RWPE2 (cell line): ENCODE results near the gene KIRREL3.

ENCODE experiments used
- ATAC-seq: fragments of 200-7000 bp; cut with Tn5 transposase; 3 replicates; pipeline ENCODE4 v1.9.1; 2021; ENCODE audit warnings: low read depth
- DNase-seq: peaks from one replicate; pipeline ENCODE4 v3.0.0-alpha.2; 2020; ENCODE audit warnings: low spot score
- H3K27ac ChIP-seq: fragments of 450-650 bp; 2 replicates; pipeline ENCODE4 v1.5.1; 2017; ENCODE audit warnings: mild to moderate bottlenecking; ENCODE audit not compliant: poor library complexity, severe bottlenecking
- H3K27me3 ChIP-seq: fragments of 250-450 bp; sonication (Bioruptor Pico); 2 replicates; pipeline ENCODE4 v1.5.1; 2021; ENCODE audit warnings: mild to moderate bottlenecking, moderate library complexity; ENCODE audit not compliant: insufficient read depth, poor library complexity, severe bottlenecking
- H3K36me3 ChIP-seq: fragments of 250-450 bp; sonication (Bioruptor Pico); 2 replicates; pipeline ENCODE4 v1.5.1; 2020; ENCODE audit warnings: low read depth, mild to moderate bottlenecking, moderate library complexity
- H3K4me1 ChIP-seq: fragments of 250-450 bp; sonication (Bioruptor Pico); 2 replicates; pipeline ENCODE4 v1.5.1; 2021; ENCODE audit warnings: mild to moderate bottlenecking, moderate library complexity; ENCODE audit not compliant: insufficient read depth, poor library complexity, severe bottlenecking
- H3K4me3 ChIP-seq: fragments of 250-450 bp; sonication (Bioruptor Pico); 2 replicates; pipeline ENCODE4 v1.5.1; 2021; ENCODE audit warnings: mild to moderate bottlenecking, moderate library complexity; ENCODE audit not compliant: severe bottlenecking
- H3K9me3 ChIP-seq: fragments of 250-450 bp; sonication (Bioruptor Pico); 2 replicates; pipeline ENCODE4 v1.5.1; 2021; ENCODE audit warnings: mild to moderate bottlenecking, moderate library complexity; ENCODE audit not compliant: severe bottlenecking
- CTCF ChIP-seq: fragments of 450-650 bp; IDR thresholded peaks from one replicate; pipeline ENCODE4 v1.5.1; 2017; ENCODE audit warnings: mild to moderate bottlenecking, moderate library complexity; ENCODE audit not compliant: poor library complexity, severe bottlenecking

KIRREL3 gene

GRCh38 chr11:126870021-126870420 lies 130.5 kb downstream of the KIRREL3 start:
- Histone ChIP-seq H3K4me3 (no peak overlapping the region), H3K9me3 (no peaks in the 10 kb centered on the region), H3K36me3 (no peaks in the 10 kb centered on the region), H3K27ac (no peak overlapping the region), H3K27me3 (no peaks in the 10 kb centered on the region), H3K4me1 (no peaks in the 10 kb centered on the region)
- no peak for TF ChIP-seq CTCF
- ATAC-seq (no peak), DNase-seq (no peak)

- Histone ChIP-seq H3K36me3 (no peaks in the 10 kb centered on the region), H3K4me1 (no peaks in the 10 kb centered on the region), H3K4me3 (no peak overlapping the region), H3K9me3 (no peaks in the 10 kb centered on the region), H3K27me3 (no peaks in the 10 kb centered on the region), H3K27ac (no peak overlapping the region)
- ATAC-seq (no peak), DNase-seq (no peak)
- no peak for TF ChIP-seq CTCF
Observed at GRCh38 chr11:126868741-126869140, 131.8 kb downstream of the KIRREL3 start.

- no peak for TF ChIP-seq CTCF
- ATAC-seq (no peak), DNase-seq (no peak)
- no peaks in the 10 kb centered on the region for H3K9me3 ChIP-seq
- no peaks in the 10 kb centered on the region for H3K4me1 ChIP-seq
- no peak overlapping the region for H3K4me3 ChIP-seq
- no peaks in the 10 kb centered on the region for H3K36me3 ChIP-seq
- H3K27me3 ChIP-seq: no peaks in the 10 kb centered on the region
- no peak overlapping the region for H3K27ac ChIP-seq
Observed at GRCh38 chr11:126864934-126865333, 135.6 kb downstream of the KIRREL3 start.

GRCh38 chr11:126863294-126863997 lies 137.1 kb downstream of the KIRREL3 start:
- Histone ChIP-seq H3K27ac (no peak overlapping the region), H3K9me3 (no peaks in the 10 kb centered on the region), H3K36me3 (no peaks in the 10 kb centered on the region), H3K4me1 (no peaks in the 10 kb centered on the region), H3K4me3 (no peak overlapping the region), H3K27me3 (no peaks in the 10 kb centered on the region)
- ATAC-seq (no peak), DNase-seq (no peak)
- no peak for TF ChIP-seq CTCF

GRCh38 chr11:126862664-126863243 lies 137.8 kb downstream of the KIRREL3 start:
- H3K9me3 ChIP-seq: no peaks in the 10 kb centered on the region
- H3K4me3 ChIP-seq: no peak overlapping the region
- ATAC-seq (no peak), DNase-seq (no peak)
- no peaks in the 10 kb centered on the region for H3K36me3 ChIP-seq
- TF ChIP-seq CTCF: no peak
- no peak overlapping the region for H3K27ac ChIP-seq
- no peaks in the 10 kb centered on the region for H3K4me1 ChIP-seq
- no peaks in the 10 kb centered on the region for H3K27me3 ChIP-seq
